K562 (cell line): ENCODE data around the gene CYBB. TPM values are rescaled to one million over a fixed set of nuclear protein-coding genes. Genes with fewer than 3 reads are reported as not detected.

ENCODE experiments used
- BMI1 ChIP-seq: fragments of 150-350 bp; IDR thresholded peaks from 2 replicates; pipeline ENCODE4 v1.6.1; 2014; ENCODE audit warnings: low read length
- CBX5 ChIP-seq: IDR thresholded peaks from 2 replicates; pipeline ENCODE4 v1.6.1; 2014; ENCODE audit warnings: low read depth, borderline replicate concordance
- CHCHD3 ChIP-seq: fragments of 250-450 bp; sonication (Bioruptor Pico); IDR thresholded peaks from 2 replicates; pipeline ENCODE4 v2.1.2; 2022; ENCODE audit warnings: mild to moderate bottlenecking
- GABPB2 ChIP-seq: fragments of 250-450 bp; sonication (Bioruptor Pico); conservative IDR thresholded peaks from 2 replicates; pipeline ENCODE4 v1.5.1; 2021; ENCODE audit warnings: mild to moderate bottlenecking
- HBP1 ChIP-seq: fragments of 450-650 bp; formaldehyde crosslinking; IDR thresholded peaks from 2 replicates; pipeline ENCODE4 v1.4.0; 2022; ENCODE audit warnings: missing genetic modification characterization
- HOXB6 ChIP-seq: fragments of 250-450 bp; sonication (Bioruptor Pico); IDR thresholded peaks from 2 replicates; pipeline ENCODE4 v1.5.1; 2022; ENCODE audit warnings: mild to moderate bottlenecking, borderline replicate concordance
- KLF13 ChIP-seq: fragments of 450-650 bp; IDR thresholded peaks from 2 replicates; pipeline ENCODE4 v1.6.1; 2016; ENCODE audit warnings: missing genetic modification characterization, low read depth, mild to moderate bottlenecking, missing compliant biosample characterization, moderate library complexity, borderline replicate concordance
- KLF16 ChIP-seq: IDR thresholded peaks from 2 replicates; pipeline ENCODE4 v1.6.1; 2016; ENCODE audit warnings: antibody characterized with exemption
- LEF1 ChIP-seq: fragments of 450-650 bp; IDR thresholded peaks from 2 replicates; pipeline ENCODE4 v1.6.1; 2016; ENCODE audit warnings: mild to moderate bottlenecking
- MCM2 ChIP-seq: fragments of 450-650 bp; IDR thresholded peaks from 2 replicates; pipeline ENCODE4 v1.6.1; 2017; ENCODE audit warnings: low read depth, mild to moderate bottlenecking
- MCM5 ChIP-seq: fragments of 450-650 bp; IDR thresholded peaks from 2 replicates; pipeline ENCODE4 v1.6.1; 2016; ENCODE audit warnings: low read depth
- MEF2D ChIP-seq: conservative IDR thresholded peaks from 2 replicates; pipeline ENCODE4 v1.6.1; 2016; ENCODE audit warnings: low read depth, missing genetic modification characterization, missing compliant biosample characterization
- PTTG1 ChIP-seq: fragments of 450-650 bp; IDR thresholded peaks from 2 replicates; pipeline ENCODE4 v1.6.1; 2016; ENCODE audit warnings: low read depth, mild to moderate bottlenecking, missing genetic modification characterization, missing compliant biosample characterization
- RUNX1 ChIP-seq: sonication (generic); IDR thresholded peaks from 2 replicates; pipeline ENCODE4 v1.6.1; 2016; ENCODE audit warnings: antibody characterized with exemption, low read depth
- SMARCA5 ChIP-seq: fragments of 450-650 bp; IDR thresholded peaks from 2 replicates; pipeline ENCODE4 v1.6.1; 2016
- SRF ChIP-seq, 2 experiments: fragments of 250-450, 450-650 bp in 1 of 2; sonication (Bioruptor Pico) in 1 of 2; sonication (generic) in 1 of 2; formaldehyde crosslinking; IDR thresholded peaks; 2 replicates each; pipeline versions ENCODE4 v1.5.0 to v1.5.1; 2020 to 2022; ENCODE audit warnings: mild to moderate bottlenecking in 1 of 2, missing genetic modification reagents in 1 of 2
- SRSF9 ChIP-seq: fragments of 200-400 bp; formaldehyde crosslinking; IDR thresholded peaks from 2 replicates; pipeline ENCODE4 v1.6.1; 2017; ENCODE audit warnings: low read depth, low read length, borderline replicate concordance
- TCF15 ChIP-seq: fragments of 250-450 bp; sonication (Bioruptor Pico); IDR thresholded peaks from 2 replicates; pipeline ENCODE4 v1.8.0; 2022; ENCODE audit warnings: moderate library complexity, mild to moderate bottlenecking, inconsistent platforms
- TCFL5 ChIP-seq: fragments of 250-450 bp; sonication (Bioruptor Pico); conservative IDR thresholded peaks from 2 replicates; pipeline ENCODE4 v1.6.1; 2021; ENCODE audit warnings: mild to moderate bottlenecking, moderate library complexity, matching md5 sums
- USF1 ChIP-seq: sonication (generic); formaldehyde crosslinking; IDR thresholded peaks from 2 replicates; pipeline ENCODE4 v1.9.0; 2022; ENCODE audit warnings: mild to moderate bottlenecking, missing genetic modification reagents
- ZBTB2 ChIP-seq: fragments of 450-650 bp; IDR thresholded peaks from 2 replicates; pipeline ENCODE4 v1.6.1; 2016; ENCODE audit warnings: antibody characterized with exemption
- ZNF146 ChIP-seq: IDR thresholded peaks from one replicate; pipeline ENCODE4 v1.6.1; 2018; ENCODE audit warnings: missing compliant biosample characterization; ENCODE audit not compliant: unreplicated experiment
- ZNF239 ChIP-seq: fragments of 250-450 bp; sonication (Bioruptor Pico); IDR thresholded peaks from 2 replicates; pipeline ENCODE4 v1.4.0; 2020; ENCODE audit warnings: mild to moderate bottlenecking
- ZNF316 ChIP-seq: fragments of 450-650 bp; IDR thresholded peaks from 2 replicates; pipeline ENCODE4 v1.6.1; 2016
- ZNF75A ChIP-seq: fragments of 450-650 bp; formaldehyde crosslinking; IDR thresholded peaks from 2 replicates; pipeline ENCODE4 v1.4.0; 2020; ENCODE audit warnings: mild to moderate bottlenecking
- polyA plus RNA-seq, 8 experiments: library from polyadenylated mRNA; depleted of rRNA in 4 of 8; stranded (reverse) in 5 of 8; unstranded in 3 of 8; fragments of >200 nt; fragmentation: Nextera tagmentation in 2 of 8; fragmentation: Illumina TruSeq in 1 of 8; extraction: Ambion mirVana in 2 of 8; extraction: Trizol in 1 of 8; gene quantifications; 2 replicates each; pipeline versions ENCODE4 v1.2.1 to v1.2.3, GENCODE V29; 2011 to 2014; ENCODE audit warnings: inconsistent platforms in 1 of 8, missing spikeins in 1 of 8
- total RNA-seq, 7 experiments: library from RNA; depleted of rRNA in 6 of 7; stranded (reverse); fragments of >200 nt in 6 of 7; fragmentation: Illumina TruSeq in 2 of 7; extraction: Trizol in 2 of 7; gene quantifications; 2 replicates each; pipeline versions ENCODE4 v1.2.1 to v1.2.3, GENCODE V29; 2011 to 2021; ENCODE audit warnings: low replicate concordance in 1 of 7
- TF ChIP-seq, protein P1 (sequence below): fragments of 250-450 bp; sonication (Bioruptor Pico); IDR thresholded peaks from 2 replicates; pipeline ENCODE4 v1.8.0; 2021; ENCODE audit warnings: borderline replicate concordance, mild to moderate bottlenecking, moderate library complexity; ENCODE audit not compliant: poor library complexity, severe bottlenecking

Gene CYBB
- total and polyA plus RNA-seq, 9 of the 15 experiments (the other 6 are each of a cell fraction or from before 2014, with no cell fraction given) = 0.25 to 1.3 (median 0.74) TPM

GRCh38 chrX:37846934-37847732, 67.3 kb downstream of the CYBB start, which contains the start of gene DYNLT3 (continued):
- peak in 1 of 2 experiments; percentile 26; a peak in 1 of 4 replicates for TF ChIP-seq SRF (CRISPR knock-in tag; IDR thresholded peaks at IDR 0.05)
- no peak for TF ChIP-seq MCM5
- TF ChIP-seq PTTG1 (tag) = no peak
- no peak for TF ChIP-seq SMARCA5
- no peak for TF ChIP-seq ZNF239 (CRISPR knock-in tag)
- no peak for TF ChIP-seq KLF13
- no peak for TF ChIP-seq TCF15 (CRISPR knock-in tag)
- TF ChIP-seq CHCHD3 (CRISPR knock-in tag) = no peak
- TF ChIP-seq SRSF9 = no peak
- TF ChIP-seq HOXB6 (CRISPR knock-in tag) = no peak
- no peak for TF ChIP-seq GABPB2 (CRISPR knock-in tag)
- no peak for TF ChIP-seq USF1 (CRISPR knock-in tag)
- no peak for TF ChIP-seq ZNF146 (CRISPR knock-in tag)
- no peak for TF ChIP-seq ZNF75A (CRISPR knock-in tag)
- no peak for TF ChIP-seq LEF1
- TF ChIP-seq, protein P1, sequence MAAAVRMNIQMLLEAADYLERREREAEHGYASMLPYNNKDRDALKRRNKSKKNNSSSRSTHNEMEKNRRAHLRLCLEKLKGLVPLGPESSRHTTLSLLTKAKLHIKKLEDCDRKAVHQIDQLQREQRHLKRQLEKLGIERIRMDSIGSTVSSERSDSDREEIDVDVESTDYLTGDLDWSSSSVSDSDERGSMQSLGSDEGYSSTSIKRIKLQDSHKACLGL (CRISPR knock-in tag) = no peak
- TF ChIP-seq ZBTB2 = no peak
- no peak for TF ChIP-seq MEF2D
- no peak for TF ChIP-seq HBP1 (CRISPR knock-in tag)
- TF ChIP-seq BMI1 = no peak
- no peak for TF ChIP-seq MCM2
- no peak for TF ChIP-seq ZNF316
- TF ChIP-seq KLF16 = no peak
- no peak for TF ChIP-seq TCFL5 (CRISPR knock-in tag)
- no peak for TF ChIP-seq CBX5
- no peak for TF ChIP-seq RUNX1
